PC-3 (cell line): Measurements from ENCODE around the gene LMO1. TPM values are rescaled to one million over a fixed set of nuclear protein-coding genes. Genes with fewer than 3 reads are reported as not detected.

Source experiments
- ATAC-seq: fragments of 200-7000 bp; cut with Tn5 transposase; 2 replicates; pipeline ENCODE4 v1.9.1; 2020; ENCODE audit warnings: mild to moderate bottlenecking, moderate library complexity
- BruUV-seq: library from RNA; stranded (reverse); fragments of 400-500 nt; replicated peaks from 2 replicates; lab custom pipeline; 2021; lab: Mats Ljungman, UMichigan
- CTCF ChIA-PET: fragments of 300-600 bp; sonication (Branson Sonifier 250); formaldehyde crosslinking; loops from one replicate; lab custom pipeline; 2022; ENCODE audit warnings: antibody characterized with exemption; lab: Charles Lee
- POLR2A ChIA-PET: fragments of 300-600 bp; sonication (Branson Sonifier 250); formaldehyde crosslinking; loops from one replicate; lab custom pipeline; 2022; ENCODE audit warnings: antibody characterized with exemption; ENCODE audit not compliant: unreplicated experiment; lab: Charles Lee
- DNase-seq: peaks from one replicate; pipeline ENCODE4 v3.0.0-alpha.2; 2015
- H2AFZ ChIP-seq: fragments of 300-600 bp; sonication (generic); 2 replicates; pipeline ENCODE4 v1.6.0; 2016; ENCODE audit warnings: antibody characterized with exemption, low read length
- H3F3A ChIP-seq: fragments of 300-600 bp; sonication (generic); one replicate; pipeline ENCODE4 v1.6.0; 2017; ENCODE audit warnings: antibody characterized with exemption, low read length, control low read depth, mild to moderate bottlenecking; ENCODE audit not compliant: unreplicated experiment
- H3K27ac ChIP-seq: fragments of 300-600 bp; sonication (generic); 2 replicates; pipeline ENCODE4 v1.5.1; 2016; ENCODE audit warnings: mild to moderate bottlenecking, low read length
- H3K27me3 ChIP-seq: fragments of 300-600 bp; sonication (generic); 2 replicates; pipeline ENCODE4 v1.6.1; 2016; ENCODE audit warnings: low read length, mixed read lengths
- H3K36me3 ChIP-seq: fragments of 300-600 bp; sonication (generic); 2 replicates; pipeline ENCODE4 v1.6.1; 2016; ENCODE audit warnings: low read depth, mixed run types, low read length, mixed read lengths
- H3K4me1 ChIP-seq: fragments of 300-600 bp; sonication (generic); 2 replicates; pipeline ENCODE4 v1.5.1; 2016; ENCODE audit warnings: low read length; ENCODE audit not compliant: insufficient read depth
- H3K4me2 ChIP-seq: fragments of 300-600 bp; sonication (generic); 2 replicates; pipeline ENCODE4 v1.6.0; 2016; ENCODE audit warnings: low read length
- H3K4me3 ChIP-seq: fragments of 300-600 bp; sonication (generic); 2 replicates; pipeline ENCODE4 v1.5.1; 2016; ENCODE audit warnings: mild to moderate bottlenecking, low read length, mixed read lengths
- H3K79me2 ChIP-seq: fragments of 300-600 bp; sonication (generic); 2 replicates; pipeline ENCODE4 v1.6.1; 2017; ENCODE audit warnings: low read length, mixed read lengths
- H3K9ac ChIP-seq: fragments of 300-600 bp; sonication (generic); 2 replicates; pipeline ENCODE4 v1.6.0; 2016; ENCODE audit warnings: mild to moderate bottlenecking, low read length
- H3K9me2 ChIP-seq: fragments of 300-600 bp; sonication (generic); replicated peaks from 2 replicates; pipeline ENCODE4 v1.6.1; 2016; ENCODE audit warnings: mixed run types, low read length, mixed read lengths
- H3K9me3 ChIP-seq: fragments of 300-600 bp; sonication (generic); 2 replicates; pipeline ENCODE4 v1.6.1; 2016; ENCODE audit warnings: low read length, mixed read lengths
- H4K20me1 ChIP-seq: fragments of 300-600 bp; sonication (generic); 2 replicates; pipeline ENCODE4 v1.6.1; 2016; ENCODE audit warnings: low read length, mixed read lengths
- CTCF ChIP-seq: fragments of 300-600 bp; sonication (generic); conservative IDR thresholded peaks from 2 replicates; pipeline ENCODE4 v1.5.1; 2017; ENCODE audit warnings: antibody characterized with exemption, low read depth, mild to moderate bottlenecking, low read length
- EZH2 ChIP-seq: fragments of 300-600 bp; sonication (generic); IDR thresholded peaks from one replicate; pipeline ENCODE4 v1.6.1; 2017; ENCODE audit warnings: antibody characterized with exemption, mild to moderate bottlenecking, low read length; ENCODE audit not compliant: unreplicated experiment
- EZH2phosphoT487 ChIP-seq: fragments of 300-600 bp; sonication (generic); IDR thresholded peaks from 2 replicates; pipeline ENCODE4 v1.6.1; 2018; ENCODE audit warnings: mild to moderate bottlenecking, antibody characterized with exemption, low read length, borderline replicate concordance
- intact Hi-C: fragments of 100-400 bp; cut with micrococcal nuclease; formaldehyde crosslinking; loops from 2 replicates; pipeline ENCODE4 v1.9.0; 2023
- total RNA-seq: library from RNA; depleted of rRNA; stranded (reverse); fragments of >200 nt; gene quantifications from 2 replicates; pipeline ENCODE4 v1.2.3, GENCODE V29; 2014

Gene LMO1
- total RNA-seq, 1 experiment from 2014 or later: 0.15 TPM

GRCh38 chr11:8234910-8235309 is 28.8 kb downstream of the LMO1 start:
- intact Hi-C loops: no loop called here
- no peak overlapping the region for H3K27ac ChIP-seq
- H3K4me2 ChIP-seq: no peak overlapping the region

GRCh38 chr11:8234425-8234821 is 29.3 kb downstream of the LMO1 start:
- H3K4me2 ChIP-seq: peak overlapping the region; percentile 53; the same call in 1 of the 2 replicates
- POLR2A ChIA-PET: no interaction called here
- H3K27me3 ChIP-seq: no peaks in the 10 kb centered on the region
- ATAC-seq (peak; percentile 46), DNase-seq (peak; percentile 19)
- H3K9me2 ChIP-seq: no peaks in the 10 kb centered on the region
- BruUV-seq: no TSS peak
- TF ChIP-seq EZH2: no peak
- peak; percentile 37 for TF ChIP-seq CTCF
- CTCF ChIA-PET: no interaction called here
- H3K9me3 ChIP-seq: no peaks in the 10 kb centered on the region
- intact Hi-C loops: no loop called here
- no peak overlapping the region for H3K9ac ChIP-seq
- no peaks in the 10 kb centered on the region for H3K79me2 ChIP-seq
- H2AFZ ChIP-seq: 0 out of 2 replicates have a peak overlapping the region, but pooled peaks have one; percentile 36
- H3K36me3 ChIP-seq: no peaks in the 10 kb centered on the region
- H3K27ac ChIP-seq: no peak overlapping the region
- H3K4me1 ChIP-seq: peaks cover 14% of the 10 kb centered on the region
- H3F3A ChIP-seq: no peaks in the 10 kb centered on the region
- no peak overlapping the region for H3K4me3 ChIP-seq
- no peaks in the 10 kb centered on the region for H4K20me1 ChIP-seq

More at GRCh38 chr11:8234910-8235309, 28.8 kb downstream of the LMO1 start:
- Histone ChIP-seq H3K9ac (no peak overlapping the region), H3K27me3 (no peaks in the 10 kb centered on the region), H3K36me3 (no peaks in the 10 kb centered on the region), H3K4me3 (no peak overlapping the region), H3K9me3 (no peaks in the 10 kb centered on the region), H3K79me2 (no peaks in the 10 kb centered on the region), H3K9me2 (no peaks in the 10 kb centered on the region), H2AFZ (no peak overlapping the region), H3K4me1 (peaks cover 9% of the 10 kb centered on the region), H4K20me1 (no peaks in the 10 kb centered on the region), H3F3A (no peaks in the 10 kb centered on the region)
- ATAC-seq (no peak), DNase-seq (no peak)
- CTCF ChIA-PET: no interaction called here
- POLR2A ChIA-PET: no interaction called here
- no peak for TF ChIP-seq EZH2phosphoT487
- TF ChIP-seq EZH2: no peak
- no peak; the same call in 1 of the 2 replicates for TF ChIP-seq CTCF
- no TSS peak for BruUV-seq

- Histone ChIP-seq H2AFZ (0 out of 2 replicates have a peak overlapping the region, but pooled peaks have one; percentile 36), H3F3A (no peaks in the 10 kb centered on the region), H3K79me2 (no peaks in the 10 kb centered on the region), H3K36me3 (no peaks in the 10 kb centered on the region), H3K4me1 (peaks cover 20% of the 10 kb centered on the region), H3K4me2 (peak overlapping the region; percentile 53; the same call in 1 of the 2 replicates), H3K9me3 (no peaks in the 10 kb centered on the region), H3K27me3 (no peaks in the 10 kb centered on the region), H3K4me3 (no peak overlapping the region), H3K9ac (no peak overlapping the region), H3K9me2 (no peaks in the 10 kb centered on the region), H4K20me1 (no peaks in the 10 kb centered on the region), H3K27ac (no peak overlapping the region)
- ATAC-seq (peak; percentile 70), DNase-seq (peak; percentile 49)
- ChIA-PET POLR2A (no interaction called here), CTCF (no interaction called here)
- BruUV-seq: no TSS peak
- TF ChIP-seq EZH2: no peak
- TF ChIP-seq EZH2phosphoT487: no peak
- TF ChIP-seq CTCF: no peak
- intact Hi-C loops: no loop called here
These were observed 29.8 kb downstream of the LMO1 start for GRCh38 chr11:8233691-8234424.
